Fibroblast of mammary gland (primary cell): ENCODE results near the gene SKOR2.
A peak's percentile ranks its signal among the peaks of the same experiment; 100 is the strongest.
"Not testable (repeated sequence)": the region's sequence is repeated elsewhere in the genome, so short reads cannot be mapped to it uniquely, and the experiment has no call there.

Experiments
- DNase-seq: peaks from one replicate; pipeline ENCODE4 v3.0.0-alpha.2; 2010; ENCODE audit warnings: low read depth
- H3K4me3 ChIP-seq: 2 replicates; pipeline ENCODE4 v1.5.1; 2011; ENCODE audit warnings: low read depth, mild to moderate bottlenecking, low read length, moderate library complexity; ENCODE audit not compliant: control insufficient read depth
- TF ChIP-seq, protein P1 (sequence below): conservative IDR thresholded peaks from 2 replicates; pipeline ENCODE4 v1.5.1; 2011; ENCODE audit warnings: low read depth, low read length, inconsistent platforms; ENCODE audit not compliant: control insufficient read depth, insufficient read depth

The SKOR2 gene

DNA sequence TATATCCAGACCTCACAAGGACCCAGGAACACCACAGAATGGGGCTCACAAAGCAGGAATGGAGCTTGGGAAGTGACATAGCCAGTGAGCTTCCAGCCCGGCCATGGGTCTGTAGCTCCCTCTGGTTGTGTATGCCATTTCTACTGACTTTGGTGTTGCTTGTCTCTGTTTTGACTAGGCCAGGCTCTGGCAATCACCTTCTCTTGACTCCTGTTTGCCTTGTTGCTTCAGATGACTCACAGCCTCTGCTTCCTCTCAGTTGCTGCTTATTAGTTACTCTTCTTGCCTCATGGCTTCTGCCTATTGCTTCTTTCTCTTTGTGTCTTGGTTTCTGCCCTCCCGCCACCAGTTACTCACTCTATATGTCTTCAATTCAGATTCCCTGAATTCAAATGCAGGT is 59.5 kb downstream of the SKOR2 start:
- TF ChIP-seq, protein P1, sequence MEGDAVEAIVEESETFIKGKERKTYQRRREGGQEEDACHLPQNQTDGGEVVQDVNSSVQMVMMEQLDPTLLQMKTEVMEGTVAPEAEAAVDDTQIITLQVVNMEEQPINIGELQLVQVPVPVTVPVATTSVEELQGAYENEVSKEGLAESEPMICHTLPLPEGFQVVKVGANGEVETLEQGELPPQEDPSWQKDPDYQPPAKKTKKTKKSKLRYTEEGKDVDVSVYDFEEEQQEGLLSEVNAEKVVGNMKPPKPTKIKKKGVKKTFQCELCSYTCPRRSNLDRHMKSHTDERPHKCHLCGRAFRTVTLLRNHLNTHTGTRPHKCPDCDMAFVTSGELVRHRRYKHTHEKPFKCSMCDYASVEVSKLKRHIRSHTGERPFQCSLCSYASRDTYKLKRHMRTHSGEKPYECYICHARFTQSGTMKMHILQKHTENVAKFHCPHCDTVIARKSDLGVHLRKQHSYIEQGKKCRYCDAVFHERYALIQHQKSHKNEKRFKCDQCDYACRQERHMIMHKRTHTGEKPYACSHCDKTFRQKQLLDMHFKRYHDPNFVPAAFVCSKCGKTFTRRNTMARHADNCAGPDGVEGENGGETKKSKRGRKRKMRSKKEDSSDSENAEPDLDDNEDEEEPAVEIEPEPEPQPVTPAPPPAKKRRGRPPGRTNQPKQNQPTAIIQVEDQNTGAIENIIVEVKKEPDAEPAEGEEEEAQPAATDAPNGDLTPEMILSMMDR, result no peak
- no peak overlapping the region for H3K4me3 ChIP-seq
- peak; percentile 50 for DNase-seq

DNA sequence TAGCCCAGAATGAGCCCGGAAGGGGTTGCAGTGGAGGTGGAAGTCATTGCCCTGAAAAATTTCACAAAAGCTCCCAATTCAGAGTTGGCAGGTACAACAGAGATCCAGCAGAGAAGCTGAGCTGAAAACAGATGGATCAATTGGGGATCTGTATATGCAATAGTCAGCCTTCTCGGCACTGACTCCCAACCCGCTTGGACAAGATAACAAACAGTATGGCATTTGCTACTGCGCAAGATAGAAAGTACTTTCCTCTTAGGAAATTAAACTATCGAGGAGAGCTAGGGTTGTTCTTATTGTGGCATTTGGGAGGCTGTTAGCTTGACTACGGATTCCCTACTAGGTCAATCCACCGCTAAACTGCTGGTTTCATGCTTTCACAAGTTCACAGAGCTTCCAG is 63.7 kb downstream of the SKOR2 start:
- DNase-seq, result no peak
- H3K4me3 ChIP-seq, result no peak overlapping the region
- TF ChIP-seq, protein P1, result no peak

DNA sequence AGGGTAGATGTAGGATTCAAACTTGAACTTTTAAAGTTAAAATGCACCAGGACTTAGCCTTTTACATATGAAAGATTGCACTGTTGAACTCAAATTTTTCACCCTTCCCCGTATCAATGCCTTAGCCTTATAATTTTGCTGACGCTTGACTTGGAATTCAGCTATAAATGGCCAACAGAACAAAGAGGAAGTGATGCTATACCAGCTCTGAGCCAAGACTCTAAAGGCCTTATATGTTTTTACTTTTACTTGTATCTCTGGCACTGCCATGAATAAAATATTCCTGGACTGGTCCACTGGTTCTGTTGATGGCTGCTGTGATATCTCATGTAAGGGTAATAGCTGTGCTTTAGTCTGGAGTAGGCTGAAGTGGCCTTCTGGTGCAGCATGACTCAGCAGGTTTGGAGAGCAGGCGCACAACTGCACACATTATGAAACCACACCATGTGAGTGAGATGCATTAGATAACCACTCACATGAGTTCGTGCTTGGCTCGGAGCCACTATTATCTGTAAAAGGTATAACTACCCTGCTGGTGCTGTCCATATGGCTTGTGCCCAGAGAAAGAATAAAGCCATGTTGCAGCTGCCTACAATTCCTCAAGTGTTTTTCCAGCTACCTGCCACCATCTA is 66.9 kb downstream of the SKOR2 start:
- no peak overlapping the region for H3K4me3 ChIP-seq
- peak; percentile 53 for DNase-seq
- TF ChIP-seq, protein P1, result no peak

DNA sequence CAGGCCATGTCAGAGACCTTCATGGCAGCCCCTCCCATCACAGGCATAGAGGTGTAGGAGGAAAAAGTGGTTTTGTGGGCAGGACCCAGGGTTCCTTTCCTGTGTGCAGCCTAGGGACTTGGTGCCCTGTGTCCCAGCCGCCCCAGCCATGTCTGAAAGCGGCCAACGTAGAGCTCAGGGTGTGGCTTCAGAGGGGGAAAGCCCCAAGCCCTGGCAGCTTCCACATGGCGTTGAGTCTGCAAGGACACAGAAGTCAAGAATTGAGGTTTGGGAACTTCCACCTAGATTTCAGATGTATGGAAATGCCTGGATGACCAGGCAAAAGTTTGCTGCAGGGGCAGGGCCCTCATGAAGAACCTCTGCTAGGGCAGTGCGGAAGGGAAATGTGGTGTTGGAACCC is 69.3 kb downstream of the SKOR2 start:
- not testable (repeated sequence) for H3K4me3 ChIP-seq, DNase-seq

DNA sequence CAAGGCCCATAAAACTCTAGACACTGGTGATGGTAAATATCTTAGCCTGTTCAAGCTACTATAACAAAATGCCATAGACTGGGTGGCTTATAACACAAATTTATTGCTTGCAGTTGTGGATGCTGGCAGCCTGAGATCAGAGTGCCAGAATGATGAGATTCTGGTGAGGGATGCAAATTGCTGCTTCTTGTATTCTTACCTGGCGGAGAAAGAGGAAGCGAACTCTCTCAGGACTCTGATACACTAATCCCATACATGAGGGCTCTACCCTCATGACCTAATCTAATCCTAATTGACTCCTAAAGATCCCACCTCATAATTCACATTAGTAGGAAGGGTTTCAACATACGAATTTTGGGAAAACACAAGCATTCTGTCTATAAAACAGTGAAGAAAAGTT is 70.7 kb downstream of the SKOR2 start:
- TF ChIP-seq, protein P1, result no peak
- H3K4me3 ChIP-seq, result no peak overlapping the region
- DNase-seq, result no peak

DNA sequence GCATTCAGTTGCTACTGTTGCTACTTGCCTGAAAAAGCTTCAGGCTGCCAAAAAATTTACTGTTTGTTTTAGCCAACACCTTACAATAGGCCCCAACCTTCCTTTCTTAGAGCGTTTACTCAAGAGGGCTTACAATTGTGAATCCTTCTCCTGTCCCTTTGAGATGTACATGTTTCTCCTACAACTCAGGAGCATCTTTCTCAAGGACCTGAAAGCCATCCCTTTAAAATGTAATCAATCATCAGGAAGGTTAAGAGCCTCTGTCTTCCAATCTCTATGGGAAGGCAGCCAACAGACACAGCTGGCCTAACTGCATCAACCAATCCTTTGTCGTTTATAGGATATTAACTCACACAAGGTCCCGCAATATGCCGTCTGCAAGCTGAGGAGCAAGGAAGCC is 71.9 kb downstream of the SKOR2 start:
- H3K4me3 ChIP-seq, result no peak overlapping the region
- TF ChIP-seq, protein P1, result no peak
- DNase-seq, result peak; percentile 6

DNA sequence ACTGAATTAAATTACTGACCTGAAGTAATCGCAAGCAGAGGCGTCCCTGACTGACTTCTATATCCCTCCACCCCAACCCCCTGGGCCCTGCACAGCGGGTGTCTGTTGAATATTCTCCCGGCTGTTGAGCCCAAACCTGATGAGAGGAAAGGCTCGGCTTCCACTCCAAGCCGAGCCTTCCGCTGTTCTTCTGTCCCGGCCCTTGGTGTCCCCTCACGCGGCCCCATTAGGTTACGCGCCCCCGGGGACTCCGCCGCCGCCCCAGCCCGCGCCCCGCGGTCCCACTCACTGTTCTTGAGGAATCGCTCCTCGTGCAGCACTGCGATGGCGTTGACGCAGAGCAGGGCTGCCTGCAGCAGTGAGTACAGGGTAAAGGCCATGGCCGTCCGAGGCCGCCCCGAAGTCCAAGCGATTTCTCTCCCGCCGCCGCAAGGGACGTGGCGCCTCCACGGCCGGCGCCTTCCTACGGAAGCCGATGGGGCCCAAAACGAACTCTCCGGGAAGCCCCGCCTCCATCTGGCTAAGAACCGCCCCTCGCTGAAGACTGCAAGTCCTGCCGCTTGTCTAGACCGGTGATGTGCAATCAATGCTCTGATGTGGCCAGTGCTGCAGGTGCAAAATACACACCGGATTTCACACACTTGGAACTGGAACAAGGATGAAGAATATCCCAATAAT is 75.4 kb downstream of the SKOR2 start, which contains the start of gene IER3IP1:
Gene IER3IP1, minus strand, starts transcription at position 467 of the 678 bp plus-strand sequence. Its CDS starts 87 bp downstream, at position 380.
- TF ChIP-seq, protein P1, result no peak
- peak within 1 kb of the TSS; percentile 93 for H3K4me3 ChIP-seq
- peak; percentile 91 for DNase-seq
